K562 (cell line): Measurements from ENCODE around the gene UBR3. TPM values are rescaled to one million over a fixed set of nuclear protein-coding genes. Genes with fewer than 3 reads are reported as not detected.
A peak's percentile ranks its signal among the peaks of the same experiment; 100 is the strongest.

Source experiments
- BACH1 ChIP-seq: fragments of 200-800 bp; sonication (Bioruptor generic); IDR thresholded peaks from 2 replicates; pipeline ENCODE4 v1.6.1; 2016; ENCODE audit warnings: missing genetic modification characterization, missing compliant biosample characterization
- DLX4 ChIP-seq: fragments of 250-450 bp; sonication (Bioruptor Pico); IDR thresholded peaks from 2 replicates; pipeline ENCODE4 v1.6.1; 2021; ENCODE audit warnings: mild to moderate bottlenecking
- DPF2 ChIP-seq: fragments of 450-650 bp; IDR thresholded peaks from 2 replicates; pipeline ENCODE4 v1.6.1; 2016
- E2F6 ChIP-seq, 2 experiments: IDR thresholded peaks; 2 replicates each; pipeline ENCODE4 v1.6.1; 2011; ENCODE audit warnings: borderline replicate concordance in 1 of 2, control low read depth in 1 of 2, low read depth in 1 of 2, low read length in 1 of 2, mild to moderate bottlenecking in 1 of 2, mixed read lengths in 1 of 2, moderate library complexity in 1 of 2; ENCODE audit not compliant: insufficient read depth in 1 of 2, insufficient read length in 1 of 2, poor library complexity in 1 of 2, severe bottlenecking in 1 of 2; ENCODE audit errors: extremely low read depth in 1 of 2
- ESRRA ChIP-seq: fragments of 450-650 bp; IDR thresholded peaks from 2 replicates; pipeline ENCODE4 v1.6.1; 2014; ENCODE audit warnings: low read depth, mild to moderate bottlenecking, moderate library complexity, borderline replicate concordance
- GTF2E2 ChIP-seq: fragments of 200-800 bp; sonication (Bioruptor generic); IDR thresholded peaks from 2 replicates; pipeline ENCODE4 v1.6.1; 2016; ENCODE audit warnings: missing genetic modification characterization, missing compliant biosample characterization
- HOMEZ ChIP-seq: fragments of 250-450 bp; sonication (Bioruptor Pico); IDR thresholded peaks from 2 replicates; pipeline ENCODE4 v1.4.0; 2020; ENCODE audit warnings: mild to moderate bottlenecking, moderate library complexity
- ID3 ChIP-seq, 2 experiments: fragments of 250-450 bp in 1 of 2; fragments of 450-650 bp in 1 of 2; sonication (Bioruptor Pico) in 1 of 2; IDR thresholded peaks; 2 replicates each; pipeline versions ENCODE4 v1.6.1 to v1.8.0; 2016 to 2021; ENCODE audit warnings: mild to moderate bottlenecking in 2 of 2, moderate library complexity in 2 of 2, missing compliant biosample characterization in 1 of 2, missing genetic modification characterization in 1 of 2
- IFI16 ChIP-seq: fragments of 250-450 bp; sonication (Bioruptor Pico); IDR thresholded peaks from 2 replicates; pipeline ENCODE4 v2.1.2; 2022; ENCODE audit warnings: mild to moderate bottlenecking, inconsistent platforms
- ILF3 ChIP-seq: fragments of 450-650 bp; IDR thresholded peaks from 2 replicates; pipeline ENCODE4 v1.6.1; 2018; ENCODE audit warnings: antibody characterized with exemption, mild to moderate bottlenecking, moderate library complexity, borderline replicate concordance
- IRF2 ChIP-seq: sonication (generic); formaldehyde crosslinking; IDR thresholded peaks from 2 replicates; pipeline ENCODE4 v1.8.1; 2022; ENCODE audit warnings: mild to moderate bottlenecking, missing genetic modification reagents
- MTA2 ChIP-seq: fragments of 450-650 bp; IDR thresholded peaks from 2 replicates; pipeline ENCODE4 v1.6.1; 2016; ENCODE audit warnings: low read depth
- NCOA4 ChIP-seq: fragments of 450-650 bp; IDR thresholded peaks from 2 replicates; pipeline ENCODE4 v1.6.1; 2018; ENCODE audit warnings: mild to moderate bottlenecking; ENCODE audit not compliant: partially characterized antibody
- RBBP5 ChIP-seq: fragments of 200-600 bp; sonication (generic); IDR thresholded peaks from 2 replicates; pipeline ENCODE4 v1.6.1; 2012; ENCODE audit warnings: borderline replicate concordance, mild to moderate bottlenecking, low read length, control low read depth, inconsistent platforms; ENCODE audit not compliant: insufficient read depth, poor library complexity, severe bottlenecking
- RHOXF2B ChIP-seq: fragments of 250-450 bp; sonication (Bioruptor Pico); conservative IDR thresholded peaks from 2 replicates; pipeline ENCODE4 v1.5.1; 2021
- SREBF2 ChIP-seq: sonication (generic); formaldehyde crosslinking; IDR thresholded peaks from 2 replicates; pipeline ENCODE4 v1.4.0; 2020; ENCODE audit warnings: mild to moderate bottlenecking, missing genetic modification reagents
- THRB ChIP-seq: fragments of 450-650 bp; formaldehyde crosslinking; conservative IDR thresholded peaks from 2 replicates; pipeline ENCODE4 v1.4.0; 2022; ENCODE audit warnings: mild to moderate bottlenecking, missing genetic modification characterization
- ZBTB12 ChIP-seq: fragments of 250-450 bp; sonication (Bioruptor Pico); IDR thresholded peaks from 2 replicates; pipeline ENCODE4 v1.4.0; 2020
- ZC3H11A ChIP-seq: IDR thresholded peaks from 2 replicates; pipeline ENCODE4 v1.6.1; 2012; ENCODE audit warnings: low read depth, low read length, improper control_type of control experiment
- ZFPM2 ChIP-seq: fragments of 250-450 bp; sonication (Bioruptor Pico); IDR thresholded peaks from 2 replicates; pipeline ENCODE4 v1.5.1; 2022; ENCODE audit warnings: mild to moderate bottlenecking
- ZNF41 ChIP-seq: fragments of 250-450 bp; sonication (Bioruptor Pico); conservative IDR thresholded peaks from 2 replicates; pipeline ENCODE4 v1.4.0; 2020; ENCODE audit warnings: mild to moderate bottlenecking
- ZSCAN32 ChIP-seq: fragments of 450-650 bp; formaldehyde crosslinking; IDR thresholded peaks from 2 replicates; pipeline ENCODE4 v1.4.0; 2020; ENCODE audit warnings: mild to moderate bottlenecking, moderate library complexity
- polyA plus RNA-seq, 8 experiments: library from polyadenylated mRNA; depleted of rRNA in 4 of 8; stranded (reverse) in 5 of 8; unstranded in 3 of 8; fragments of >200 nt; fragmentation: Nextera tagmentation in 2 of 8; fragmentation: Illumina TruSeq in 1 of 8; extraction: Ambion mirVana in 2 of 8; extraction: Trizol in 1 of 8; gene quantifications; 2 replicates each; pipeline versions ENCODE4 v1.2.1 to v1.2.3, GENCODE V29; 2011 to 2014; ENCODE audit warnings: inconsistent platforms in 1 of 8, missing spikeins in 1 of 8
- total RNA-seq, 7 experiments: library from RNA; depleted of rRNA in 6 of 7; stranded (reverse); fragments of >200 nt in 6 of 7; fragmentation: Illumina TruSeq in 2 of 7; extraction: Trizol in 2 of 7; gene quantifications; 2 replicates each; pipeline versions ENCODE4 v1.2.1 to v1.2.3, GENCODE V29; 2011 to 2021; ENCODE audit warnings: low replicate concordance in 1 of 7

UBR3 gene
- total and polyA plus RNA-seq, 9 of the 15 experiments (the other 6 are each of a cell fraction or from before 2014, with no cell fraction given) = 14.4 to 63.5 (median 40.4) TPM

- TF ChIP-seq ZNF41 (no peak), E2F6 (IDR thresholded peaks at IDR 0.05; ENCODE audit: borderline replicate concordance in 1 of 2, extremely low read depth in 1 of 2, insufficient read depth in 1 of 2, insufficient read length in 1 of 2, low read depth in 1 of 2, low read length in 1 of 2, poor library complexity in 1 of 2, severe bottlenecking in 1 of 2) (no peak), RBBP5 (no peak), ILF3 (no peak), SREBF2 (CRISPR knock-in tag) (no peak), MTA2 (peak; percentile 25; the same call in 1 of the 2 replicates), ZC3H11A (no peak), DLX4 (no peak), ESRRA (no peak), RHOXF2B (CRISPR knock-in tag) (no peak), GTF2E2 (no peak; the same call in 1 of the 2 replicates), IRF2 (CRISPR knock-in tag) (no peak), NCOA4 (no peak), IFI16 (no peak), ZFPM2 (CRISPR knock-in tag) (no peak), HOMEZ (CRISPR knock-in tag) (no peak), BACH1 (tag) (no peak), ZSCAN32 (no peak), THRB (CRISPR knock-in tag) (0 out of 2 replicates have a peak, but pooled peaks have one; percentile 90), ZBTB12 (CRISPR knock-in tag) (no peak), DPF2 (peak; percentile 64; the same call in 1 of the 2 replicates), ID3 (CRISPR knock-in tag; IDR thresholded peaks at IDR 0.05) (no peak), ID3 (tag; IDR thresholded peaks at IDR 0.05) (0 out of 2 replicates have a peak, but pooled peaks have one; percentile 31)
These were observed 1.0 kb downstream of the UBR3 start (continued) for GRCh38 chr2:169828141-169828811.
